H1 (cell line): ENCODE results near the gene MINDY3. TPM values are rescaled to one million over a fixed set of nuclear protein-coding genes. Genes with fewer than 3 reads are reported as not detected.

Experiments used
- CTBP2 ChIP-seq: IDR thresholded peaks from 2 replicates; pipeline ENCODE4 v1.7.0; 2011; ENCODE audit warnings: borderline replicate concordance, mild to moderate bottlenecking, moderate library complexity, mixed read lengths, low read length; ENCODE audit not compliant: insufficient read depth, insufficient read length
- GTF2F1 ChIP-seq: IDR thresholded peaks from 2 replicates; pipeline ENCODE4 v1.6.1; 2012; ENCODE audit warnings: low read depth, low read length, improper control_type of control experiment, borderline replicate concordance
- KDM5A ChIP-seq: fragments of 200-600 bp; IDR thresholded peaks from 2 replicates; pipeline ENCODE4 v1.7.1; 2012; ENCODE audit warnings: mild to moderate bottlenecking, low read length, inconsistent platforms, mixed read lengths
- POLR2A ChIP-seq, 2 experiments: IDR thresholded peaks; 1 replicate in 1 of 2; 2 replicates in 1 of 2; pipeline ENCODE4 v1.6.1; 2011; ENCODE audit warnings: low read depth in 2 of 2, low read length in 2 of 2, mild to moderate bottlenecking in 2 of 2; ENCODE audit errors: control extremely low read depth in 1 of 2
- USF2 ChIP-seq: IDR thresholded peaks from 2 replicates; pipeline ENCODE4 v1.6.1; 2011; ENCODE audit warnings: low read length, improper control_type of control experiment
- polyA plus RNA-seq, 7 experiments: library from polyadenylated mRNA; depleted of rRNA in 3 of 7; stranded (reverse) in 5 of 7; unstranded in 2 of 7; fragments of >200 nt in 5 of 7; fragments of 200-250 nt in 2 of 7; gene quantifications; 1 replicate in 5 of 7; 2 replicates in 1 of 7; 4 replicates in 1 of 7; pipeline versions ENCODE4 v1.2.1 to v1.2.3, GENCODE V29; 2011 to 2013; ENCODE audit warnings: missing spikeins in 2 of 7, mixed read lengths in 2 of 7
- total RNA-seq: library from RNA; stranded (reverse); fragmentation: NEBNext Ultra II Directional; extraction: Animal tissue kit (Norgen Biotek cat#: 25700); gene quantifications from 2 replicates; pipeline ENCODE4 v1.2.1, GENCODE V29; 2021

The MINDY3 gene
- total and polyA plus RNA-seq, 2 of the 8 experiments (the other 6 are each of a cell fraction or from before 2014, with no cell fraction given) = 4.6 to 13.6 TPM

GRCh38 chr10:15897287-15897686 lies 37.0 kb upstream of the MINDY3 start (continued):
- no peak for TF ChIP-seq CTBP2
- TF ChIP-seq KDM5A = no peak
- TF ChIP-seq GTF2F1 = no peak
- TF ChIP-seq USF2 = no peak
- TF ChIP-seq POLR2A (IDR thresholded peaks at IDR 0.05; ENCODE audit: control extremely low read depth in 1 of 2, low read depth in 2 of 2, low read length in 2 of 2) = no peak
